Measurements from ENCODE around the gene CCDC51.

The CCDC51 gene

DNA sequence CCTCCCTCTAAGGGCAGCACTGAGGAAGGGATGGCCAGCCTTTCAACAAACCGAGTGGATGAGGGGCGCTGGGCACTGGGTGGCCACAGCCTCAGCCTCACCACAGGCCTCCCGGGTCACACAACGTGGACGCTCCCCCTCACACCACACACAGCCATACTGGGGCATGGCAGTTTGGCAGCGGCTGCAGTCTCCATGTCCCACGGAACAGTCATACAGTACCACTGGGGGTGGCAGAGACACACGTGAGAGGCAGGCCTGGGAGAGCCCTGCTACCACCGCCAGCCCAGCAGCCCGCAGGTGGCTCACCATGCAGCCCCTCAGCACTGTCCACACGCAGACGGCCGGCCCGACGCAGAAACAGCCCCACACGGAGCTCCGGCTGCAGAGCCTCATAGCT is 21.8 kb downstream of the CCDC51 start:
- no peak for DNase-seq

DNA sequence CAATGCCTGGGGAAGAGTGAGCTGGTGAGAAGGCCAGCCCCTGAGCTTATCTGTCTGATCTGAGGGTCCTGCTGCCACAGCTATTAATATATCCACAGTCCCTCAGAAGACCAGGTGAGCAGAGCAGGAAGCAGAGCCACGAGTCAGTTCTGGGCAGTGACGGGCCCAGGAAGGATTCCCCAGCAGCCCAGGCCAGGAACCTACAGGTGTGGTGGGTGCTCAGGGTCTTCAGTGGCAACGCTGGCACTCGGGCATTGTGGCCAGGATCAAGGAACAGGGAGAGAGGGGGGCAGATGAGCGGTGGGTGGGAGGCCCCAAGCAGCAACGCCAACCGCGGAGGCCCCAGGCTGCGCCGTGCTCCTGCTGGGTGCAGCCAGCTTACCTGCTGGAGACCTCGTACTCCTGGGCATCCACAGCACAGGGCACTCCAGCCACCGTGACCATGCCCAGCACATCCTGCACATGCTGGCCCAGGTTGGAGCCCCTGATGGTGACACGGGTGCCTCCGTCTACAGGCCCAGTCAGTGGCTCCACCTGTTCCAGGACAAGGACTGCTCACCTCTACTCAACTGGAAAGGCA is 22.3 kb downstream of the CCDC51 start:
- no peak for DNase-seq

DNA sequence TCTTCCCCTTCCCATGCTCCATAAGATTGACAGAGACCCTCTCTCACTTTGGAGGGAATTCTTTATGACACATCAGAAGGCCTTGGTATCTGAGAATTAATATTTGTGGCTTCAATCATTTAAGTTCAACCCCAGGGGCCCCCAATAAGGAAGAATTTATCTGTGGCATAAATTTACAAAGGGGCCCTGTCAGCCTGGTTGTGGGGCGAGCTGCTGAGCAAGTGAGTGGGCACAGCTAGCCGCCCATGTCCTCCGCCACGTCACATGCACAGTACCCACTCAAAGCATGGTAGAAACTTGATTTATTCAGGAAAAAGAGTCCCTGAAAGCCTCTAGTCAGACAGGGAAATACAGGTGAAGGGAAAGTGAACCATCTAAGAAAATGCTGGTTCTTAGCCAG is 23.4 kb downstream of the CCDC51 start:
- DNase-seq, result no peak

DNA sequence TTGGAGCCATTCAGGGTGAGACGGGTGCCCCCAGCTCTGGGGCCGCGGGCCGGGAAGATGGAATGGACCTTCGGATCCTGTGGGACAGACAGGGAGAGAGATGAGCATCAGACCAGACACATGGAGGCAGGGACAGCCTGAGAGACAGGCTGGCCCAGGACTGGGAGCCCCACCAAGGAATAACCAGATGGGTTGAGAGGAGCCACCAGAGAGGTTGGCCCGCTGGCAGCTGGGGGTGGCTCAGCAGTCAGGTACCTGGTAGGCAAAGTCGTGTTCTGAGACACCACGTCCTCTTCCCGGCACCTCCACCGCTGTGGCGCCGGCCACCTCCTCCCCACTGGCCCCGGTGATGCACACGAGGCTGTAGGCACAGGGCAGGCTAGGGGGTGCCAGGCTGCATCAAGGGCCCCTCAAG is 23.8 kb downstream of the CCDC51 start:
- DNase-seq, result no peak

DNA sequence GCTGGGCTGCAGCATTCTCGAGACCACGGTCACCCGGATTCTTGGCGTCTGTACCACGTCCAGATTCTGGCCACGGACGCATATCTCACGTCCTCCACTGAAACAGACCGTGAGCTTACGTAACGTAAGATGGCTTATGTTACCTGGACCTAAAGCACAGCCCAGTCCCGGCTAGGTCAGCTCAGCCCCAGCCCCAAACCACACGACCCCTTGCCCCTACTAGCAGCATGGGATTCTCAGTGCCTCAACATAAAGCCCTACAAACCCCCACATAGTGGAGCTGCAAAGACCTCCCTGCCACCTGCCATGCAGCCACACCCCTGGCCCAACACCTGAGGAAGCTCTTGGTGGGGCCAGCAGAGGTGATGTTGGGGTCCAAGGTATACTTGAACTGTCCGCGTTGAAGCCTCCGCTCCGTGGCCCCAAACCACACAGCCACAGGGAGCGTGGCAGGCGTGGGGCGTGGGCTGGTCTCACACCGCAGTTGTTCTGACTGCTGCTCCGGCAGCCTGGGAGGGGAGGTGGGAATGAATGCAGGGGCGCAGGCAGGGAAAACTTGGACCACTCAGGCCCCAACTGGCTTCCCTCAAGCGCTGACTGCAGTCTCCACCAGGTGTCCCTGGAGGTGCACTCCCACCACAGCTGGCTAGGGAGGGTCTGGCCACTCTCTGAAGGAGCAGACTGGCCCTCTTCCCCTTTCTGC is 24.5 kb downstream of the CCDC51 start:
- no peak for DNase-seq

DNA sequence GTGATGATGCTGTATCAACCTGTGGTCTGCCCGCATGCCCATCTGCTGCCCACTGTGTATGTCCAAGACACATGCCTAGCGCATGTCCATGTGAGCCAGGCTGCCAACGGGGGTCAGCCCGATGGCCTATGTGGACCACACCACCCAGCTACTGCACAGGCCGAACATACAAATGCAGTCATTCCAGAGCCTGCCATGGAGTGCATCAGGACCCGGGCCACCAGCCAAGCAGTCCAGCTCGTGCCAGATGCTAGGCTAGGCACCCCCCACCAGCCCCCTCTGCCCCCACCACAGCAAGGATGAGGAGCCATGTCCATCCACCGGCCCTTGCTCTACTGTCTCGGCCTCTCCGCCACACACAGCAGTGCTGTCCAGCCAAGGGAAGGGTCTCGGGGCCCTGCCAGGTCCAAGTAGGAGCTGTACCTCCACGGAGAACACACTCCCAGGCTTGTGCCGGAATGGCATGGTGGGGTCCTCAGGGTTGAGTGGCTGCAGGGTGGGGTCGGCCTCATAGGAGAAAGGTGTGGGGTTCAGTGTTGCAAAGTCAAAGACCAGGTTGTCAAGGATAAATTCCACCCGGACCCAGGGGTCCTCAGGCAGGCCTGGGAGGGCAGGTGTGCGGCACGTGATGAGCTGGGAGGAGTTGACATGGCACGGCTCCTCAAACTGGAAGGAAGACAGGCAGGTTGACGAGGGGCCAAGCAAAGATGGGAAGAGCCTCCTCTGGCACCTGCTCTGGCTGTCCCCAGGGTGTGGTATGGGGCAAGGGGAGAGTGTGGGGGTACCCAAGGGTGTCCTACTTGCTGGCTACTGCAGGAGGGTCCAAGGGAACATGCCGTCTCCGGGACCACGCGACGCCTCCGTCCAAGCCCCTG is 25.3 kb downstream of the CCDC51 start:
- DNase-seq, result no peak

DNA sequence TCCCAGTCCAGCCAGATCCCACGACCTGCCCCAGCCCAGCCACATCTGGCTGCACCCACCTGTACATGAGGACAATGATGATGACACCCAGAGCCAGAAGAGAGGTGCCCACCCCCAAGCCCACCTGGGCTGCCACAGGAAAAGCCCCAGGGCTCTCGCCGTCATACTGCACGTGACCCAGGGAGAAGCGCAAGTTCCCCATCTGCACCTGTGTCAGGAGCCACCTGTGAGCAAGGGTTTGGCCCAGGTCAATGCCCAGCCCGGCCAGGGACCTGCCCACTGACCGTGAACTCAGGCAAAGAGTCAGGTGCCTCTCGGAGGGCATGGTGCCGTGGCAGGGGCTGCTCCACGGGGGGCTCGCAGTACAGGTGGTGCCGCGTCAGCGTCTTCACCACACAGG is 26.3 kb downstream of the CCDC51 start:
- DNase-seq, result no peak

DNA sequence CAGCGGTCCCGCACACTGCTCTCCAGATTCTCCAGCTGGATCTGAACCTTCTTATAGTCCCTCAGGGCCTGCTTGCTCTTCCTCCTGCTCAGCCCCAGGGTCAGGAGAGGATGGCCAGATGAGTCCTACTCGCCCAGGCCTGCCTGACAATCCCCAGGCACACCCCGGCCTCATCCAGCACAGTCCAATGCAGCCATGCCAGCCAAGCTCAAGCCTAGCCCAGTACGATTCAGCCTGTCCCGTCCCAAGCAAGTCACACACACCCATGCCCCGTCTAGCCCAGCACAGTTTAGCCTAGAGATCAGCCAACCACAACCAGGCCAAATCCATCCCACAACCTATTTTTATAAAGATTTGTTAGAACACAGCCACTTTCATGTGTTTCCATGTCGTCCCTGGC is 26.8 kb downstream of the CCDC51 start:
- no peak for DNase-seq

DNA sequence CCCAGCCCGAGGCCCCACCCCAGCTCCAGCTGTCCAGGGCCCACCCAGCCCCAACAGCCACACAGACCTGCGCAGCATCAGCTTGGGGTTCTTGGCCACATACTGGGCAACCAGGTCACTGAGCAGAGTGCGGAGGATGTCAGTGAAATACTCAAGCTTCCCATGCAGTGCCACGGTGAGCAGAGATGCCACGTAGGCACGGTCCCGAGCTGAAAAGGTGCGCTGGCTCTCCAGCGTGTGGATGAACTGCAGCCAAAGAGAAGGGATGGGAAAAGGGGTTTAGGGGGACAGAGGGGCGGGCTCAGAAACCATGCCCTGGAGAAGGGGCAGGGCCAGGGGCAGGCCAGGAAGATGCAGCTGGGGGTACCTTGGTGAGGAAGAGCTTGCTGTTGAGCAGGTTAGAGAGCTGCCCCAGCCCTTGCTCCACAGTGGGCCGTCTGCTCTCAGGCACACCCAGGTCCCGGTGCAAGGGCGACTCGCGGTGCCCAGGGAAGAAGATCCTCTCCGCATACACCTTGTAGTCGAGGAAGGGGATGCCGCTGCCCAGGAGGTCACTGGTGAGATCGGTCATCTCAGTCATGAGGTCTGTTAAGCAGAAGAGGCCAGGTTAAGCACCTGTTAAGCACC is 27.4 kb downstream of the CCDC51 start:
- no peak for DNase-seq

DNA sequence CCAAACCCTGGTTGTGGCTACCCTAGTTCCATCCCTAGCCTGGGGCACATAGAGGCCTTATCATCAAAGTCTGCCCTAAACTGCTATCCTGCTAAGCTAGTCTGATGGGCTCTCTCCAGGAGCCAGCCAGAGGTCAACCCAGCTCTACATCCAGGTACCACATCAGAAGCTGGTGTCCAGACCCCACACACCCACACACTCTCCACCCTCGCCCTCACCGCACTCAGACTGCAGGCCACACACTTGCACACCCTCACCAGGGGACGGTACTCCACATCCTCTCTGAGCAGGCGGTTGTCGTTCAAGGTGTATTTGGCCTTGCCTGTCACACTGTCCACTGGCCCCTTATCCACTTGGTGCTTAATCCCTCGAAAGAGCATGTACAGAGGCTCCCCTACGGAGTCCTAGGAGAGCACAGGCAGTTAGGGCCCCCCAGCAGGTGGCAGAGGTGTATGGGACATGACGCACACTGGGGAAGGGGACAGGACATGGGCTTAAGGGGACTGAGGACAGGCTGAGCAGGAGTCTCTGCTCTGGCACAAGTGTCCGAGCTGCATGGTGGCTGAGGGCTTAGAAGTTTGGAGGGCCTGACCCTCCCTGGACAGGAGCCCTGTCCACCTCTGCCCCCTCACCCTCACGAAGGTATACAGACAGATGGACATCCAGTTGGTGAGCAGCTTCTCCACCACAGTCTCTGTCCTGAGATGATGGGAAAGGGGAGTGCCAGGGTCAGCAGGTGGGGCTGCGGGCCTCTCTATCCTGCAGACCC is 28.1 kb downstream of the CCDC51 start:
- DNase-seq, result no peak

DNA sequence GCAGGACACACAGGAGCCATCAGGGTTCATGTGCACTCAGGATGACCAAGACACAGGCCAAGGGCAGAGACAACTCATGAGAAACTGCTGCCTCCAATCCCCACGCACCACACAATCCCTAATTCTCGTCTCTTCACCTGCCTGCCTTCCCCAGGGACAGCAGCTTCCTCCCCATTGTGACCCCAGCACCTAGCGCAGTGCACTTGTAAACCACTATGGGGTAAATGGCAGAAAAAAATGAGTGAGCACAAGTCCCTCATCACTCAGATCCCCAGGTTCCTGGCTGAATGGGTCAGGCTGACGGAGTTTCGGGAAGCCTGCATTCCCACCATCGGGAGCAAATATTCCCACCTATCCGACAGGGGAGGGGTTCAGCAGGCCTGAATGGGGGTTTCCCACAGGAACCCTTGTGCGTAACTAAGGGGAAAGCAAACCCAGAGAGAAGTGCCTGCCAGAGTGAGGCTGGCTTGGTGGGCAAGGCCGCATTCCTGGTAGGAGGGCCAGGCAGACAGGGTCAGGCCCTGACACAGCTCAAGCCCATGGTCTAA is 28.8 kb downstream of the CCDC51 start:
- DNase-seq, result no peak

DNA sequence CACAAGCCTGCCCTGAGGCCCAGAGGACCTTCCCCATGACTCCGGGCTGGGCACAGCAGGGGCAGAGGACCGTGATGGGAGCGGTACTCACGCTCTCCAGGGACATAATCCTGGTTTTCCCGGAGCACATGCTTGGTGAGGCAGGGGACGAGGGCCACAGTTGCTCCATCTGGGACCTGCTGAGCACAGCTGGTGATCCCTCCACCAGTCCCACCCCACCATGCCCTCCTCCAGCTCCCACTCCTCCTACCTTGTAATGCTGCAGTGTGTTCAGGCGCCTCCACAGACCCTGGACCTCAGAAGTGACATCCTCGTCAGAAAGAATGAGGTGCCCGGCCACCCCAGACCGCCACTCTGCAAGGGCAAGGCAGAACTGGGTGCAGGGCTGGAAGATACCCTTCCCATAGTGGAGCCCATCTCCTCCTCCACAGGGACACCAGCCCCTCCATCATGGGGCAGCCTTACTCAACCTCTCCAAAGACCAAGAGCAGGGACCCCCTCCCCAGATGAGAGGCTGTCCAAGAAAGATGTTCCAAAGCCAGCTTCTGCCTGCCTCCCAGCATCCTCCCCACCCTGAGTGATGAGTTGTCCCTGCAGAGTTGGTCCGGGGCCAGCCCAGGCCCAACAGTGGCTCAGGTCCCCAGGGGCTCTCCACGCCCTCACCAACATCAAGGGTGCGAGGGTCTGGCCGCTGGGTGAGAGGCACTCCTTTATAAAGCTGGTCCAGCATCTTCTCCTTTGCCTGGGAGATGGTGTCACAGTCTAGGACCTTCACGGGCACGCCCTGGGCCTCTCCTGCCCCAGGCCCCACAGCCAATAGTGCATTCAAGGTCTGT is 29.5 kb downstream of the CCDC51 start:
- no peak for DNase-seq

DNA sequence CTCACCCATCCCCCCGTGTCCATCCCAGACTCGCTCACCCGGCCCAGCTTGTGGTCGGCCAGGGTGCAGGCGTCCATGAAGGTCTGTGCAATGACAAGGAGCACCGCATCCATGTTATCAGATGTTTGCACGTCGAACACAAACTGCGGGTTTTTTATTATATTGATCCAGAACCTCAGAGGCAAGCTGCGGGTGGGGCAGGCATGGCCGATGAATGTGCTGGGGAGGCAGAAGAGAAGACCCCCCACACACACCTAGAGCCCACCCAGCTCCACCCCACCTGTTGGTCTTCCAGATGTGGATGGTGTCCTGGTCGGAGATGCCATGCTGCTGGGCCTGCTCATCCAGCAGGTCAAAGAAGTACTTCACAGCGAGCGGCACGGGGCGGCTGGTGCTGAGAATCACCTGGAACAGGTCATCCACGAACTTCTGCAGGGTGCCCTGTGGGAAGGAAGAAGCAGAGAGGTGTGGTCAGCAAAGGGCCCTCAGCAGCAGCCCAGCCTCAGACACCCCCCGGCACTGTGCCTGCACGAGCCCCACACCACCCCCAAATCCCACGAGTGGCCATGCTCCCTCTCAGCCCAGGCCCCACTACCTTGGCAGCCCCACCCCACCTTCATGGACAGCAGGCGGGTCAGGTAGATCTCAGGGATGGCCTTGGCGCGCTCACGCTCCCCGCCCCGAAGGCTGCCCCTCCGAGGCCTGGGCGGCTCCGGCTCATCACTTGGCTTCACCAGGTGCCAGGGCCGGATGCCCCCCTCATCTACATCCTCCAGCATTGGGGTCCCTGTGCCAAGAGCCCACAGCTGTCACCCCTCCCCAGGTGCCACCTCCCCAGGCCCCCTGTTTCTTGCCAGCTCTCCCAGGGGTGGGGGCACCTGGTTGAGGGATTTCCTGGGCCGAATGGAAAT is 30.4 kb downstream of the CCDC51 start:
- no peak for DNase-seq

DNA sequence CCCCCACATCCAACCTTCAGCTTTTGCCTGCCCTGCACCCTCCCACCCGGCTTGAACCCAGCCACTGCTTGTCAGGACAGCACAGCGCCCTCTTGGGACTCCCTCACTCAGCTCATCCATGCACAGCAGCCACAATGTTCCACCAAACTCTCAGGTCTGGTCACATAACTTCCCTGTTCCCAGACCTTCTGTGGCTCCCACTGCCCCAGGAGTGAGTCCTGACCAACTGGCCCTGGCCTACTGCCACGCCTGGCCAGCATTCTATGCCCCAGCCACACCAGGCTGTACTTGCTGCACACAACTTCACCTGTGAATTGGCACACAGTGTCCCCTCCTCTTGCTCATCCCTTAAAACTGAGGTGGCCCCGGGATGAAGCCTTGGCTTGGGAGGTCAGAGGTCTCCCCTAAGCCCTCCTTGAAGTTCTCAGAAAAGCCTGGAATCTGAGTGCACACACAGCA is 31.1 kb downstream of the CCDC51 start:
- no peak for DNase-seq

DNA sequence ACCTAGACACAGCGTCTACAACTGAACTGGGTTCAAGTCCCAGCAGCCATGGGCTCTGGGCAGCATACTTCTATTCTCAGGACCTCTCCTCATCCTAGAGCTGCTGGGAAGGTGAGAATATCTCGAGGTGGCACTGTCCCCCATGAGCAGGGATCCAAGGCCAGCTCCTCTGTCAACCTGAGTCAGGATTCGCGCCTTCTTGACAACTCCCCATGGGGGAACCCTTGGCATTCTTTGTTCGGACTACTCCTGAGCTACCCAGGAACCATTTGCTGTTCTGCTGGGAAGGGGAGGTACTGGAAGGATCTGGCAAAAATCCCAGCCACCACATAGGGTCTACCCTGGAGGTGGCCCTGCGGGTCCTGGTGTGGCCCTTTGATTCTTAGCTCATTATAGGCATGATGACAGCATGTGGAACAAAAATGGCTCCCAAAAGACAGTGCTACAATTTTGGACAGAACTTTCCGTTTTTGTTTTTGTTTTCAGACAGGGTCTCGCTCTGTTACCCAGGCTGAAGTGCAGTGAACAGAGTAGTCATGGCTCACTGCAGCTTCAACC is 32.3 kb downstream of the CCDC51 start:
- DNase-seq, result no peak

DNA sequence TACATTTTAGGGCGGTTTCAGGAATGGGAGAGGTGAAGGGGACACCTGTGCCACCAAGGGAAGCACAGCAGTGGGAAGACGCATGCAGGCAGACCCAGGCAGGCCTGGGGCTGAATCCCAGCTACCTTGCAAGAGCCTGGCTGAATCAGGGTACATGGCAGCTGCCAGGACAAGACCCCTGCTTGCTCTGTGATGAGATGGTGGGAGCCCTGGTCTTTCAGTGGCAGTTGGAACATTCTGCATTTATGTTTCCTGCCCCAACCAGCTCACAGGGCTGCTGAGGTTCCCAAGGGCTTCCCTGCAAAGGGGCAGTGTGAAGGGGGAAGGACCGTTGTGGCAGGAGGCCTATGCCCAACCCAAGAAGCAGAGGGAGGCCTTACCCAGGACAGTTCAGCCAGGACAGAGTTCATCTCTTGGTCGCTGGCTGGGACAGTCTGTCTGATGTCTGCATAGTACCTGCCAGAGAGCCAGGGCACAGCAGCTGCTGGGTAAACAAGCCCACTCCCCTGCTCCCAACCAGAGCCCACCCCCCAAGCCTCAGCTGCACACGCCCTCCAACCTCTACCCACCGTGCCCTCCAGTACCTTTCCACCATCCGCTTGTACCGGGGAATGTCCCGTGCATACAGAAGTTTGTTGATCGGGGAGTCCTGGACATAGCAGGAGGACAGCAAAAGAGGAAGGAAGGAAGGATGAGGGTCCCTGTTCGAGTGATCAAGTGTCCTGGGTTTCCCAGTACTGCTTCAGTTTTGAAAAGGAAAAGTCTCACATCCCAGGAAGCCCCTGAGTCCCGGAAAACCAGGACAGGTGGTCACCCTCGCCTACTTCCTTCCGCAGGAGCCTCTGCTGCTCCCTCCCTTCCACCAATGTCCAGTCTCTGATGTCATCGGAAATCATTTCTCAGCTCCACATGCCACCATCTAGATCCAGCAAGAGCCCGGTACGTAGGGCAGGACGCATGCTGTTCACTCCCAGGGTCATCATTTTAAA is 33.2 kb downstream of the CCDC51 start:
- no peak for DNase-seq

DNA sequence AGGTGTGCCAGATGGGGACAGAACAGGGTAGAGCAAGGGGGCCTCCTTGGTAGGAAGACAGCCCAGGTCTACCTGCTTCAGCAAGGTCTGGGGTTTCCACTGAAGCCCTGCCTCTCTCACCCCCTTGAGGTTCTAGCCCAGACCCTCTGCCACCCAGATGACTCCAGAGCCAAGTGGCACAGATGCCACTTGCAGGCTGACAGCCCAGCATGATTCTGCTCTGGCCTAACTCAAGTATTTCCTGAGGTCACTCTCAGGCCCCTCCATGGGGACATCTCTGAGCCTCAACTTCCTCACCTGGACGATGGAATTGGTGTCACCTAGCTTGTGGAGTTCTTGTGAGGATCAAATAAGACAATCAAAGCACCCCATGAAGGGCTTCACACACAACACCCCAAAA is 33.9 kb downstream of the CCDC51 start:
- DNase-seq, result no peak

DNA sequence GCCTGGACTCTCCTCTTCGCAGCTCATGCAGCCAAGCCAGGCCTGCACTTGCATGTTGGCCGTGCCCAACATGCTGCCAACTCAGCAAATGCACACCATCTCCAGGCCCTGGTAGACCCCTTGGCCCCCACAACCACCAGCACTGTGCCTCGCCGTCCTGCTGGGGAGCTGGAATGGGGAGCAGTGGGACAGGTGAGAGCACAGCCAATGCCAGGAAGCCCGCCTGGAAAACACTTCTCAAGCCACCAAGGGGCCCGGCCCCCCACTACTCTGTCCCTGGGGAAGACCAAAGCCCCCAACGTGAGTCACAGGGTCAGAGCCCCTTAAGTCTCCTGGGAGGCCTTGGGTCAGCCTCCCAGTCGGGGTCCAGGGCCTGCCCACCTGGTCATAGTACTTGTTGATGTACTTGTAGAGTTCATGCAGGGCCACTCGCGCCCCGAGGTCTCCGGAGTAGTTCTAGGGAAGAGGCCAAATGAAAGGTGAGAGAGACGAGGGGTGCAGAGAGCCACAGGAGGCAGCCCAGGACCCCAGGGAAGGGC is 34.5 kb downstream of the CCDC51 start:
- DNase-seq, result no peak

Measured in NCI-H524 treated with DMSO at 0.1 percent for 48 hours (cell line).